GM12873 (cell line): ENCODE results near the gene OBSCN.

Experiments
- CTCF ChIP-seq: IDR thresholded peaks from 2 replicates; pipeline ENCODE4 v1.5.1; 2012; ENCODE audit warnings: low read depth, mild to moderate bottlenecking, moderate library complexity, low read length, control low read depth; ENCODE audit not compliant: insufficient read depth; ENCODE audit errors: missing control alignments

OBSCN gene

GRCh38 chr1:228291906-228292608 lies 84.2 kb downstream of the OBSCN start:
- no peak for TF ChIP-seq CTCF

GRCh38 chr1:228292609-228292911 lies 84.7 kb downstream of the OBSCN start:
- TF ChIP-seq CTCF: no peak

GRCh38 chr1:228293393-228293792 lies 85.5 kb downstream of the OBSCN start:
- TF ChIP-seq CTCF: no peak

- TF ChIP-seq CTCF: no peak
Observed at GRCh38 chr1:228293816-228294500, 86.1 kb downstream of the OBSCN start.

GRCh38 chr1:228294717-228295116 lies 86.9 kb downstream of the OBSCN start:
- TF ChIP-seq CTCF: no peak

- no peak for TF ChIP-seq CTCF
Observed at GRCh38 chr1:228295201-228295600, 87.4 kb downstream of the OBSCN start.

GRCh38 chr1:228295981-228296380 lies 88.1 kb downstream of the OBSCN start:
- TF ChIP-seq CTCF: no peak
